K562 (cell line): ENCODE measurements around the gene COP1. TPM values are rescaled to one million over a fixed set of nuclear protein-coding genes. Genes with fewer than 3 reads are reported as not detected.

ENCODE experiments used
- ATAC-seq: fragments of 200-7000 bp; cut with Tn5 transposase; 3 replicates; pipeline ENCODE4 v1.9.1; 2020; ENCODE audit warnings: moderate library complexity
- BruUV-seq: library from RNA; stranded (reverse); fragments of 400-500 nt; replicated peaks from 2 replicates; lab custom pipeline; 2021; lab: Mats Ljungman, UMichigan
- CTCF ChIA-PET: fragments of 300-600 bp; formaldehyde crosslinking; extraction: SDS; loops from one replicate; lab custom pipeline; 2021; ENCODE audit warnings: low intra/inter-chr PET ratio; lab: Yijun Ruan, JAX
- POLR2A ChIA-PET: fragments of 300-600, 350-650 bp; sonication (Branson Sonifier 250); formaldehyde crosslinking; extraction: SDS; loops from one replicate; lab custom pipeline; 2021; ENCODE audit warnings: antibody characterized with exemption, inconsistent platforms; lab: Yijun Ruan, JAX
- DNase-seq, 4 experiments: peaks; one replicate each; pipeline versions ENCODE4 v3.0.0 to v3.0.0-alpha.2; 2011 to 2018; ENCODE audit warnings: low spot score in 3 of 4, mixed read lengths in 3 of 4; ENCODE audit errors: extremely low read depth in 1 of 4
- FAIRE-seq: peaks from 2 replicates; lab custom pipeline; 2011; peaks lifted over from hg19 to GRCh38; lab: Jason Lieb, UNC
- H2AFZ ChIP-seq: 2 replicates; pipeline ENCODE4 v1.6.0; 2011; ENCODE audit warnings: low read depth, low read length, control low read depth, inconsistent platforms
- H3K27ac ChIP-seq: fragments of 200-600 bp; 3 replicates; pipeline ENCODE4 v1.8.0; 2011; ENCODE audit warnings: low read depth, mild to moderate bottlenecking, control low read depth, inconsistent platforms, low read length, moderate library complexity, mixed read lengths; ENCODE audit errors: extremely low read depth
- H3K27me3 ChIP-seq, 2 experiments: fragments of 300-600 bp in 1 of 2; 2 replicates in 1 of 2; 3 replicates in 1 of 2; pipeline versions ENCODE4 v1.6.0 to v1.8.0; 2011; ENCODE audit warnings: inconsistent platforms in 2 of 2, low read length in 2 of 2, mild to moderate bottlenecking in 1 of 2, mixed read lengths in 1 of 2, moderate library complexity in 1 of 2; ENCODE audit not compliant: control insufficient read depth in 2 of 2, insufficient read depth in 2 of 2
- H3K36me3 ChIP-seq: fragments of 300-600 bp; 3 replicates; pipeline ENCODE4 v1.8.0; 2011; ENCODE audit warnings: mild to moderate bottlenecking, low read length, inconsistent platforms; ENCODE audit not compliant: control insufficient read depth, insufficient read depth
- H3K4me1 ChIP-seq, 2 experiments: fragments of 200-600 bp in 1 of 2; replicated peaks in 1 of 2; 2 replicates in 1 of 2; 3 replicates in 1 of 2; pipeline versions ENCODE4 v1.5.1 to v1.8.0; 2011; ENCODE audit warnings: inconsistent platforms in 2 of 2, low read length in 2 of 2, mild to moderate bottlenecking in 1 of 2, mixed read lengths in 1 of 2, moderate library complexity in 1 of 2; ENCODE audit not compliant: control insufficient read depth in 2 of 2, insufficient read depth in 2 of 2
- H3K4me2 ChIP-seq: 2 replicates; pipeline ENCODE4 v1.6.1; 2011; ENCODE audit warnings: low read length, control low read depth, inconsistent platforms, mixed read lengths; ENCODE audit not compliant: insufficient read depth
- H3K4me3 ChIP-seq: fragments of 200-600 bp; sonication (generic), shearing (Covaris generic); 2 replicates; pipeline ENCODE4 v1.5.1; 2016; ENCODE audit warnings: control low read depth, inconsistent platforms
- H3K79me2 ChIP-seq: fragments of 200-600 bp; 3 replicates; pipeline ENCODE4 v1.8.0; 2011; ENCODE audit warnings: low read length, inconsistent platforms; ENCODE audit not compliant: control insufficient read depth, insufficient read depth
- H3K9ac ChIP-seq, 2 experiments: 2 replicates each; pipeline versions ENCODE4 v1.6.0 to v1.6.1; 2011; ENCODE audit warnings: low read depth in 2 of 2, low read length in 2 of 2, control low read depth in 1 of 2, inconsistent platforms in 1 of 2, mild to moderate bottlenecking in 1 of 2, mixed read lengths in 1 of 2; ENCODE audit not compliant: insufficient read depth in 1 of 2
- H3K9me1 ChIP-seq: one replicate; pipeline ENCODE4 v1.6.0; 2011; ENCODE audit warnings: inconsistent platforms, mild to moderate bottlenecking, low read length, moderate library complexity; ENCODE audit not compliant: control insufficient read depth, insufficient read depth
- H3K9me3 ChIP-seq: replicated peaks from 2 replicates; pipeline ENCODE4 v1.5.1; 2011; ENCODE audit warnings: low read depth, low read length, inconsistent platforms; ENCODE audit not compliant: control insufficient read depth, insufficient read depth
- H4K20me1 ChIP-seq: replicated peaks from 2 replicates; pipeline ENCODE4 v1.6.1; 2011; ENCODE audit warnings: low read length, inconsistent platforms, mixed read lengths; ENCODE audit not compliant: control insufficient read depth, insufficient read depth
- CREBBP ChIP-seq: IDR thresholded peaks from one replicate; pipeline ENCODE4 v1.6.1; 2012; ENCODE audit warnings: low read depth, mild to moderate bottlenecking, control low read depth, inconsistent platforms, low read length
- E2F4 ChIP-seq: sonication (generic); formaldehyde crosslinking; IDR thresholded peaks from 2 replicates; pipeline ENCODE4 v1.8.0; 2022; ENCODE audit warnings: mild to moderate bottlenecking, low read depth, missing genetic modification reagents
- ID3 ChIP-seq, 2 experiments: fragments of 250-450 bp in 1 of 2; fragments of 450-650 bp in 1 of 2; sonication (Bioruptor Pico) in 1 of 2; IDR thresholded peaks; 2 replicates each; pipeline versions ENCODE4 v1.6.1 to v1.8.0; 2016 to 2021; ENCODE audit warnings: mild to moderate bottlenecking in 2 of 2, moderate library complexity in 2 of 2, missing compliant biosample characterization in 1 of 2, missing genetic modification characterization in 1 of 2
- PCBP1 ChIP-seq: fragments of 200-400 bp; formaldehyde crosslinking; IDR thresholded peaks from 2 replicates; pipeline ENCODE4 v1.6.1; 2018; ENCODE audit warnings: mild to moderate bottlenecking, low read depth, low read length; ENCODE audit not compliant: poor library complexity, severe bottlenecking
- PRMT5 ChIP-seq: sonication (generic); formaldehyde crosslinking; IDR thresholded peaks from 2 replicates; pipeline ENCODE4 v1.5.0; 2020; ENCODE audit warnings: missing genetic modification reagents
- RB1 ChIP-seq: fragments of 450-650 bp; IDR thresholded peaks from 2 replicates; pipeline ENCODE4 v1.6.1; 2017; ENCODE audit warnings: low read depth, mild to moderate bottlenecking
- TCF3 ChIP-seq: sonication (generic); formaldehyde crosslinking; IDR thresholded peaks from 2 replicates; pipeline ENCODE4 v1.4.0; 2020; ENCODE audit warnings: mild to moderate bottlenecking, missing genetic modification reagents
- ZNF146 ChIP-seq: IDR thresholded peaks from one replicate; pipeline ENCODE4 v1.6.1; 2018; ENCODE audit warnings: missing compliant biosample characterization; ENCODE audit not compliant: unreplicated experiment
- ZNF511 ChIP-seq: sonication (generic); formaldehyde crosslinking; IDR thresholded peaks from 2 replicates; pipeline ENCODE4 v1.8.0; 2022; ENCODE audit warnings: mild to moderate bottlenecking, missing genetic modification reagents
- ZNF561 ChIP-seq: fragments of 450-650 bp; formaldehyde crosslinking; conservative IDR thresholded peaks from 2 replicates; pipeline ENCODE4 v1.4.0; 2020; ENCODE audit warnings: mild to moderate bottlenecking, moderate library complexity
- WGBS: fragments of 100-300 bp; shearing (Covaris generic); methylation state at CpG from one replicate; pipeline ENCODE4 v1.1.6; 2016; ENCODE audit warnings: low coverage, mixed read lengths; ENCODE audit not compliant: insufficient coverage; ENCODE audit errors: missing lambda C conversion rate; 5-methylcytosine and 5-hydroxymethylcytosine counted together
- in situ Hi-C: fragments of 300-500 bp; cut with MboI; formaldehyde crosslinking; loops from 4 replicates; pipeline ENCODE4 v1.15.0; 2018; ENCODE audit warnings: inconsistent platforms, mixed read lengths
- intact Hi-C: fragments of 100-400 bp; cut with micrococcal nuclease; formaldehyde crosslinking; loops from 2 replicates; pipeline ENCODE4 v1.14.2; 2022
- polyA plus RNA-seq, 8 experiments: library from polyadenylated mRNA; depleted of rRNA in 4 of 8; stranded (reverse) in 5 of 8; unstranded in 3 of 8; fragments of >200 nt; fragmentation: Nextera tagmentation in 2 of 8; fragmentation: Illumina TruSeq in 1 of 8; extraction: Ambion mirVana in 2 of 8; extraction: Trizol in 1 of 8; gene quantifications; 2 replicates each; pipeline versions ENCODE4 v1.2.1 to v1.2.3, GENCODE V29; 2011 to 2014; ENCODE audit warnings: inconsistent platforms in 1 of 8, missing spikeins in 1 of 8
- total RNA-seq, 7 experiments: library from RNA; depleted of rRNA in 6 of 7; stranded (reverse); fragments of >200 nt in 6 of 7; fragmentation: Illumina TruSeq in 2 of 7; extraction: Trizol in 2 of 7; gene quantifications; 2 replicates each; pipeline versions ENCODE4 v1.2.1 to v1.2.3, GENCODE V29; 2011 to 2021; ENCODE audit warnings: low replicate concordance in 1 of 7

Gene COP1
- total and polyA plus RNA-seq, 9 of the 15 experiments (the other 6 are each of a cell fraction or from before 2014, with no cell fraction given) = 25.8 to 77.7 (median 58.6) TPM

GRCh38 chr1:176049582-176049981 is 157.5 kb downstream of the COP1 start (continued):
- TF ChIP-seq PCBP1 (no peak), ZNF146 (CRISPR knock-in tag) (no peak), CREBBP (no peak), PRMT5 (CRISPR knock-in tag) (no peak), E2F4 (CRISPR knock-in tag) (no peak), ID3 (CRISPR knock-in tag; IDR thresholded peaks at IDR 0.05) (no peak), ID3 (tag; IDR thresholded peaks at IDR 0.05) (no peak), RB1 (no peak), ZNF511 (CRISPR knock-in tag) (no peak), TCF3 (CRISPR knock-in tag) (no peak)

- in situ Hi-C loops = no loop called here
- Histone ChIP-seq H3K4me3 (no peak overlapping the region), H3K4me1 (no peaks in the 10 kb centered on the region), H3K27me3 (no peaks in the 10 kb centered on the region), H3K9me1 (no peaks in the 10 kb centered on the region), H3K4me2 (no peak overlapping the region), H3K36me3 (peaks cover 5% of the 10 kb centered on the region), H4K20me1 (no peaks in the 10 kb centered on the region), H3K27ac (no peak overlapping the region), H2AFZ (no peak overlapping the region), H3K9me3 (no peaks in the 10 kb centered on the region), H3K9ac (no peak overlapping the region), H3K79me2 (no peaks in the 10 kb centered on the region)
- WGBS = 86% methylated on average over 3 of the region's 3 CpGs
- FAIRE-seq = no peak
- TF ChIP-seq ZNF561 = no peak
- POLR2A ChIA-PET = interaction anchor here (1.3 kb wide), 1 partner anchor 14 kb away, joined by 4 read pairs; no protein-coding TSS in a partner anchor
- CTCF ChIA-PET = no interaction called here
- no peak for ATAC-seq
- no TSS peak for BruUV-seq
- intact Hi-C loops = no loop called here
- no peak for DNase-seq
Observed at GRCh38 chr1:176046926-176047325, 160.2 kb downstream of the COP1 start.
